Measurements from ENCODE around the gene PRSS57. TPM values are rescaled to one million over a fixed set of nuclear protein-coding genes. Genes with fewer than 3 reads are reported as not detected.

PRSS57 gene
- total RNA-seq, 1 donor from 2014 or later: not detected

DNA sequence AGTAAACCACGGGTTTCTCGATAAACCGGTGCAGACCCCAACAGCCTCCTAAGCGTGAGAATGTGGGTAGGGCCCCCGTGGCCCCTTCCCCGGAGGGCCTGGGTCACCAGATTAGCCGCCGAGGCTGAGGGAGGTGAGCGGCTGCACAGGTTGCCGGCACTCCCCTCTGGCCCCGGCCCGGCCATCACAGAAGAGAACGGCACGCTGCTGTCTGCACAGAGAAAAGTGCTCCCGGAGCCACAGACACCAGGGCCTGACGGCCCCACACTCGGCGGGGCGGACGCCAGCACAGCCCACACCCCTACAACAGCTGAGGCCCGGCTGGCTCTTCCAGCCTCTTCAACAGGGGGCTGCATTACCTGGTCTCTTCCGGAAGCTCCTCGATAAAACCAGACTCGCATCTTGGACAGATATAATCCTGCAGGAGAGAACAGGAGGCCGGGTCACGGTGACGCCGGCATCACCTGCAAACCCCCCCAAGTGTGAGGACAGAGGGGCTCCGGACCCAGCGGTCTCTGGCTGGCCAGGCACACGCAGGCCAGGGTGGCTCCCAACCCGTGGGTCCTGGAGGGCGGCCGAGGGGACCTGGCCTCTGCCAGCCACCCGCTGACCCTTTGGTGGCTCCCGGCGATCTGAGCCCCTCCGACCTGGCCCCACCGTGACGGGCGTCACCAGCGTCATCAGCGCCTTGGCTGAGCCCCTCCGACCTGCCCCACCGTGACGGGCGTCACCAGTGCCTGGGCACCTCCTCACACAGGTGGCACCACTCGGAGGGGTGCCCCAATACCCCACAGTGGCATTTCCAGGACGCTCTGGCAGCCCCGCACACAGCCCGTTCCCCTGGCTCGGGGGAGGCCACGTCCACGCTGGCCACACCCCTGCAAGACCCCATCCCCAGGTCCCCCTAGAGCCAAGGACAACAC lies 42.5 kb downstream of the PRSS57 start:
- no peak for DNase-seq (ENCODE audit: low read depth in 2 of 2)

- no peak for DNase-seq (ENCODE audit: low read depth in 2 of 2)
Observed at GRCh38 chr19:651991-652390, 43.3 kb downstream of the PRSS57 start.

GRCh38 chr19:651114-651818 lies 44.0 kb downstream of the PRSS57 start:
- no peak for DNase-seq (ENCODE audit: low read depth in 2 of 2)

DNA sequence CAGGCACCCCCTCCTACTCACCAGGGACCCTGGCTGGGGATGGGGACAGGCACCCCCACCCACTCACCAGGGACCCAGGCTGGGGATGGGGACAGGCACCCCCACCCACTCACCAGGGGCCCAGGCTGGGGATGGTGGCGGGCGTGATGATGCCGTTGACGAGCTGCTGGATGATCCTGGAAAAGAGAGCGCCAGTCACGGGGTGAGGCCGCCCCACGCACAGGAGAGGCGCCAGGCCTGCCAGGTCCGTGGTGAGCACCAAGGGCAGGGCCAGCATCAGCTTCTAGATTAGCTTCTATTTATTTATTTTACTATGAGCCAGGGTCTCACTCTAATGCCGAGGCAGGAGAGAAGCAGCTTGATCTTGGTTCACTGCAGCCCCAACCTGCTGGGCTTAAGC lies 45.1 kb downstream of the PRSS57 start:
- no peak for DNase-seq (ENCODE audit: low read depth in 2 of 2)

- no peak for DNase-seq (ENCODE audit: low read depth in 2 of 2)
Observed at GRCh38 chr19:648904-649801, 46.1 kb downstream of the PRSS57 start.

GRCh38 chr19:648305-648704 lies 46.9 kb downstream of the PRSS57 start:
- no peak for DNase-seq (ENCODE audit: low read depth in 2 of 2)

GRCh38 chr19:647566-648284 lies 47.5 kb downstream of the PRSS57 start:
- no peak for DNase-seq (ENCODE audit: low read depth in 2 of 2)

DNA sequence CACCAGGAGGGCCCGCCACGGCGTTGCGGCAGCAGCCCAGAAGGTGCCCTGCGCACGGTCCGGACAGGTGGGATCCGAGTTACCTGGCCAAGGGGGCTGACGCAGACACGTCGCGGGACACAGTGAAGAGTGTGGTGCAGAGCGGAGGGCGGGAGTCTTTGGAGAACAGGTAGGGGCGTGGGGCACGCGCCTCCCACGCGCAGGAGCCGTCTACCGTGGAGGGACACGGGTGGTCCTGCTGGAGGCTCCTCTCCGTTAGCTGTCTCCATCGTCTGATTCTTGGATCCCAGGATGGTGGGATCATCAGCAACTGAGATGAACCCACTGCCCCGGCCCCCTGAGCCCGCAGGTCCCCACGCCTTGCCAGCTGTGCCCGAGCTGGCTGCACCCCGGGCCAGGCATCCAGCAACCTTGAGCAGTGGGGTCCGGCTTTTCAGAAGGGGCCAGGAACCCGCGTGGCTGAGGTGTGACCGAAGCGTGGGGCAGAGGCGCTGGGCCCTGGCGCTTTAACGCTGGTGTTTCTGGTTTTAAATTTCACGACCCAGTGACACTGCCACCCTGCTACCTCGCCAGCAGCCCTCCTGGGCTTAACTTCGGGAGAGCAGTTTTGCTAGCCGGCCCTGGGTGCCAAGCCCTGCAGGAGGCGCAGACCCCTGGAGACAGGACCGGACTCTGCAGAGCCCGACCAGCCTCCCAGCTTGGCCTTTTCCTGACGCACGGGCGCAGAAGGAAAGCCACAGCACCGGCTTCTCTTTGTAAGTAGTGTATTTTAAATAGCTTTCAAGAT lies 48.3 kb downstream of the PRSS57 start:
- DNase-seq (ENCODE audit: low read depth in 2 of 2): no peak

- DNase-seq (ENCODE audit: low read depth in 2 of 2): no peak
Observed at GRCh38 chr19:645912-646778, 49.1 kb downstream of the PRSS57 start.

- no peak for DNase-seq (ENCODE audit: low read depth in 2 of 2)
Observed at GRCh38 chr19:644789-645188, 50.5 kb downstream of the PRSS57 start.

DNA sequence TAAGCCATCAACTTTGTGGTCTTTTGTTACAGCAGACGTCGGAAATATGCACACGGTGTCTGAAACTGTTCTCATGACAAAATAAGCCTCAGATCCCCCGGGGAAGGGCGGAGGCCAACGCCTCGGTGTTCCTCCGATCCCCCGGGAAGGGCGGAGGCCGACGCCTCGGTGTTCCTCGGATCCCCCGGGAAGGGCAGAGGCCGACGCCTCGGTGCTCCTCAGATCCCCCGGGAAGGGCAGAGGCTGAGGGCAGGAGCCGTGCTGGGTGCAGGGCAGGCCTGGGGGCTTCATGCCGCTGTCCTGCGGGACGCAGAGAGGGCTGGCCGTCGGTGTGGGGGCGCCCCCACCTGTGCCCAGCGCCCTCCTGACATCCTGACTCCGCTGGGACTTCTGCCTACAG lies 50.9 kb downstream of the PRSS57 start:
- no peak for DNase-seq (ENCODE audit: low read depth in 2 of 2)

- DNase-seq (ENCODE audit: low read depth in 2 of 2): no peak
Observed at GRCh38 chr19:643736-644135, 51.5 kb downstream of the PRSS57 start.

DNA sequence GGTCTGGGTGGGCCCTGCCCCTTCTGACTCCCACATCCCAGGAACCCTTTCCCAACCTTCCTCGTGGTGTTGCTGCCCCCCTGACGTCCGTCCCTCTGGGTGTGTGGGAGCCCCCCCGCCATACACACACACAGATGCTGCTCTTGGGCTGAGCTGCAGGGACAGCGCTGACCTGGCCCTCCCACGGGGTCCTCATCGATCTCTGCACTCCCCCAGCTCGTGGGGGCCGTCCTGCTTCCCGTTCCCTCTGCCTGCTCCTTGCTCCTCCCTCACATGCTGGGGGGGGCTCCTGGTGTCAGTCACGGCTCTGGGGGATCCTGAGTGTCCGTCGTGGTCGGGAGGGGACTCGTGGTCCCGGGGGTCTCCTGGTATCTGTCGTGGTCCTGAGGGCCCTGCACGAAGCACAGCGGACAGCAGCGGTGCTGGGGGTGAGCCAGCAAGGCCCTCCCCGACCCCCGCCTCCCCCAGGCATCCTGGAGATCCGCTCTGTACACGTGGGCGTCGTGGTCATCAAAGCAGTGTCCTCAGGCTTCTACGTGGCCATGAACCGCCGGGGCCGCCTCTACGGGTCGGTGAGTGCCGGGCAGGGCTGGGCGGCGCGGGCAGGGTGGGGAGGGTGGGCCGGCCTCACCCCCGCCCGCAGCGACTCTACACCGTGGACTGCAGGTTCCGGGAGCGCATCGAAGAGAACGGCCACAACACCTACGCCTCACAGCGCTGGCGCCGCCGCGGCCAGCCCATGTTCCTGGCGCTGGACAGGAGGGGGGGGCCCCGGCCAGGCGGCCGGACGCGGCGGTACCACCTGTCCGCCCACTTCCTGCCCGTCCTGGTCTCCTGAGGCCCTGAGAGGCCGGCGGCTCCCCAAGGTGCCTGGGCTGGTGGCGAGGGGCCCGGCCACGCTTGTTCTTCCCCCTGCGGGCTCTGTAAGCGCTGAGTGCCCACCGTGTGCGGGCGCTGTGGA lies 52.2 kb downstream of the PRSS57 start:
- DNase-seq (ENCODE audit: low read depth in 2 of 2): no peak

DNA sequence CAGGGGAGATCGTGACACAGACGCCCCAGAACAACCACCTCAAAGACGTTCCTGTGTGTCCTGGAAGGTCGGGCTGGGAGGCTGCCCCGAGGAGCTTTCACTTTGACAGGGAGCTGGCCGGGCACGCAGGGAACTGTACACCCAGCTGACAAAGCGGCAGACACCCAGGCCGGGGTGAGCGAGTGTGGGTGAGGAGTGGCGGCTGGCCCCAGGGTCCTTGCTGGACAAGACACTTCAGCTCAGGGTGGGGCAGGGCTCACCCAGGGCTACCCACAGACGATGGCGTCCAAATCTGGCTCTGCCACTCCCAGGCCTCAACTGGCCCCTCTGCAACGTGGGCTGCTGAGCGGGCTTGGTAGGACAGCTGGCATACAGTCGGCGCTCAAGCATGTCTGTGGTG lies 53.5 kb downstream of the PRSS57 start:
- no peak for DNase-seq (ENCODE audit: low read depth in 2 of 2)

DNA sequence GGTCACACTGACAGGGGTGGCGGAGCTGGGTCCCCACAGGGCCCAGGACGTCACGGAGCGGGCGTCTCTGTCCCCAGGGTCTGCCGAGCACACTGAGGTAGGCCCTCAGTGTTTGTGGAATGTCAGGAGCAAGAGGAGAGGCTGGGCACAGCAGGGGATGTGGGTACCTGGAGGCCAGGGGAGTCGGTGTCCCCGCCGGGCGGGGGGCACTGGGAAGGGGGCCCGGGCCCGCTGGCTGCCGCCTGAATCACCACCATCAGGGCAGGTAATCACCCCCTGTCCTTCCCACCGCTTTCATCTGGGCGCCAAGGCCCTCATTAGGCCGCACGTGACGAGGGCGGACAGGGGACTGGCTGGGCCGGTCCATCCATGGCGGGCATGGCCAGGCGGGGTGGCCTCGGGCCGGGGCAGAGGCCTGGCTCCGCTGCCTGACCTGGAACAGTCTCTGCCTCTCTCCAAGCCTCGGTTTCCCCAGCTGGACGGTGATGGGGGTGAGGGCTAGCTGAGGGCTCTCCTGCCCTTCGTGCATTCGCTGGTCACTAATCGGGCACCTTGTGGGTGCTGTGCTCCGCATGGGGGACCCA lies 54.6 kb downstream of the PRSS57 start:
- no peak for DNase-seq (ENCODE audit: low read depth in 2 of 2)

DNA sequence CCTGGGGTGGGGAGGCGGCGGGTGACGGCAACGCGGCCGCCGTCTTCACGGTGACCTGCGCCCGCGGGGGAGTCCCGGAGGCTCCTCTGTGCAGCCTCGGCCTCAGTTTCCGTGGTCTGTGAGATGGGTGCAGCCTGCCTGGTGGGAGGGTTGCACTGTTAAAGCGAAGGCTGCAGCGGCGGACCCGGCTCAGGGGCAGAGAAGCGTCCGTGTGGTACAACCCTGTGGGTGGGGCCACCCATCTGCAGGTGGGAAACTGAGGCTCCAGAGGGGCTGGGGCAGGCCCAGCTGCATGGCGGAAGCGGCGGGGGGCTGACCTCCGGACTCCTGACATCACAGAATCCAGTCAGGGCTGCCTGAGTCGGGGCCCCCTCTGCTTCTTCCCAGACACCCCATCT lies 55.1 kb downstream of the PRSS57 start:
- no peak for DNase-seq (ENCODE audit: low read depth in 2 of 2)

- DNase-seq (ENCODE audit: low read depth in 2 of 2): peak; percentile 48 to 91
Observed at GRCh38 chr19:639253-640160, 55.7 kb downstream of the PRSS57 start, which contains the start of gene FGF22. FGF22 (plus strand) TSS chr19:639879; CDS start chr19:639926, 47 bp downstream.
